ENCODE data around the gene CALD1. TPM values are rescaled to one million over a fixed set of nuclear protein-coding genes. Genes with fewer than 3 reads are reported as not detected.

Gene CALD1
- total RNA-seq, 1 experiment from 2014 or later: 182 TPM

DNA sequence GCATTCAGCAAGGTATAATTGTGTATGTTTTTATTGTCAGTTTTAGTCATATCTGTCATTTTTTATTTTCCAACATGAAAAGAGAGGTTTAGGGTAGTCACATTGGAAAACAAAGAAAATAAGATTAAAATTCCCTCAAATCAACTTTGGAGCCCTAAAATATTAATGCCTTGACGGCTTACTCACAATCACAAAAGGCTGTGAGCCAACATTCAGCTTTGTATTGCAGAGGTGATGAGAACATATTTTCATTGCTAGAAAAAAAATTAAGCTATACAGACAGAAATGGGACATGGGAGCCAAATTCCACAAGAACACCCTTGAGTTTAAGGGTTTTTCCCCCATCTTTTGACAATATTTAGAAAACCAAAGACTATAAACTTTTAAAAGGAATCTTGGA, 30.2 kb downstream of the CALD1 start:
- no peak for DNase-seq (ENCODE audit: low read depth, low spot score)
- in situ Hi-C loops (cut with HindIII; ENCODE audit: low pct_unique_long_range_greater_than_20kb, low sequenced_read_pairs): no loop called here

DNA sequence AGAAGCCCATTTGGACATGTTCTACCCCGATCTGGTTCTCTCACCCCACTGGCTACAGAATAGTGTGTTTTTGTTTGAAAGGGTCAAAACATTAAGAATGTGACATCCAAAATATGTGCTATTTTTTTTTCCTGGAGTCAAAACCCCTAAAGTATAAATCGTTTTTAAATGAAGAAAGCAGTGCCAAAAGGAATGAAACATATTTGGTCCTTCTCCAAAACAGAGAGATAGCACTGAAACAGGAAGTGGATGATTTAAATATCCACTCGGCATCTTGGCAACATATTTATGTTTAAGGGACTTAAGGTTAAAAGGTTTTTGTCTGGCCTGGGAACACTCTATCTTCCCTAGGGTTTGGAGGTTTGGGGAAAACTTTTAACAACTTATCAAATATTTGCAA, 32.3 kb downstream of the CALD1 start:
- in situ Hi-C loops (cut with HindIII; ENCODE audit: low pct_unique_long_range_greater_than_20kb, low sequenced_read_pairs): no loop called here
- DNase-seq (ENCODE audit: low read depth, low spot score): no peak

DNA sequence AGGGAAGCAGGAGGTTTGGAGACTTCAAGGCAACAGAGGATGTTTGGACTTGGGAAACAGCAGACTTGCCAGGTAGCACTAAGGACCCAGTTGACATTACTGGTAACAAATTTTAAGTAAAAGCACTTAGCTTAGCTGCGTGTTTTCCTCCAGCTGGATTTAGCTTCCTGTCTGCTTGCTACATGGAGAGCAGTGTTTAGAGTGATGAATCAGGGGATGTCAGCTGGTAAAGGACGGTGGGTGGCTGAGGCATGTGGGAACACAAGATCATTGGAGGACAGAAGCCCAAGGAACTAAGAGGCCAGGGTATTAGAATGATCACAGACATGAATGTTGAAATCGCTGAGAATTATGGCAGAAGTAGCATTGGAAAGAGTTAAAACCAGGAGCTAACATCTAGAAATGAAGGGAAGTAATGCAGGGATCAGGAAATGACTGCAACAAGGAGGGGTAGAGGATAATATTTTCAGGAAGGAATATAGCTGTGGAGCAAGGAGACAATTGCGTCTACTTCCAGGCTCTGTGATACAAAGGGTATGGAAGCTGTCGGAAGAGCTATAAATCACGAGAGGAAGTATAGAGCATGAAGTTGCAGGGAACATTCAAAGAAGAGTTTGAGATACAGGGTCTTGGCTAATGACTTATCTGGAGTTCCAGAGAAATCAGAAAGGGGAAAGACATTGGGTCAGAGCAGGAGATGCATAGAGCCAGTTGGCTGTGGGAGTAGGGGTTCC, 34.4 kb downstream of the CALD1 start:
- no peak for DNase-seq (ENCODE audit: low read depth, low spot score)
- in situ Hi-C loops (cut with HindIII; ENCODE audit: low pct_unique_long_range_greater_than_20kb, low sequenced_read_pairs): no loop called here

DNA sequence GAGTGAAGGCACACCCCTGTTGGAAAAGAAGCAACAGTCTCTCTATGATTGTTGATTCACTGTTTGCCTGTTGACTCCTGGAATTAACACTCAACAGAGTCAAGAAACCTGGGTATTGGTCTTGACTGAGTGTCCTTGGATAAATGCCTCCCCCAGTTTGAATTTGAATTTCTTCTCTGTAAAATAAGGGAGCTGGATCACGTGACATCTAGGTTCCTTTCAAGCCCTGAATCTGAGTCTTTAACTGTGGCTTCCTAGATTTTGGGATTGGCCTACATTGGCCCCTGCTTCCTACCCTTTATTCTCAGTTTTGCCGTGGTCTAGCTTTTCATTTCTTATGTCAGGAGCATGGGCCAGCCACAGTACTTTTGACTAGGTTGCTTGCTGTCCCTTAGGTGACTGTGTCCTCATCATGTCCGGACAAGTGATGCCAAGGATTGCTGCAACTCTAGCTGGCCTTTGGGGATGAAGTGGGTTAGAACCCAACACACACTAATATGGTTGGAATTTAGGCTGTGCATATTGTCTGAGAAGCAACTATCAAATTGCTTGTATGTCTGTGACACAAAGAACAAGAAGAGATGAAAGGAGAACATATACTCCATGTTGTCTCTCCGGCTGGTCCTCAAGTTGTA, 35.4 kb downstream of the CALD1 start:
- in situ Hi-C loops (cut with HindIII; ENCODE audit: low pct_unique_long_range_greater_than_20kb, low sequenced_read_pairs): no loop called here

DNA sequence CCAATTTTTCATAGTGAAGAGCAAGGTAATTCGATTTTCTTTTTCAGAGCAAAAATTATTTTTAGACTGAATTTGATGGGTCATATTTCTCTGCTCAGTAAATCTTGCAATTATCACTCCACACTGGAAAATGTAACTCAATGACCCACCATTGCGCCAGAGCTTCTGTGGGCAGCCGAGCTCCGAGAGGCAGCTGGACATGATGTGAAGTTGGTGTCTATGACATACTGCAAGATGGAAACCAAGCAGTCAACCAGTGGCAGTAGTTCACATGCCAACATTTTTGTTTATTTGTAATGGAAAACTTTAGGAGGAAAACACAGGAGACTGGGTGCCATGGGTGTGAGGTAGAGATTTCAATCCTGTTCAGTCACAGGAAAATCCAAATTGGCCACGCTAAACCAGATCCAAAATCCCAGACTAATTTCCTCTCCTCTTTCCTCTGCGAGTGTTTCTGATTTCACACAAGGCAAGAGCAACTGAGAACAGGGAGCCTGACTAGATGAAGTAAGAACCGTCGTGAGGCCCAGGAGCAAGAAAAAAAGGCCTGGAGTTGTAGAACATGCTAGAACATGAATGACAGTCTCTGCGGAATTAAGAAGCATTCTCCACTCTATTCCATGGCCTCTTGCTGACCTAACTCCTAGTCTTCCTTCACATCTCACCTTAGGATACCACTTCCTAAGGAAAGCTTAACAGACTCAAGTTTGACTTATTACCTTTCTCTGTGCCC, 39.3 kb downstream of the CALD1 start:
- in situ Hi-C loops (cut with HindIII; ENCODE audit: low pct_unique_long_range_greater_than_20kb, low sequenced_read_pairs): no loop called here

More for the DNA sequence above, 35.4 kb downstream of the CALD1 start:
- no peak for DNase-seq (ENCODE audit: low read depth, low spot score)

DNA sequence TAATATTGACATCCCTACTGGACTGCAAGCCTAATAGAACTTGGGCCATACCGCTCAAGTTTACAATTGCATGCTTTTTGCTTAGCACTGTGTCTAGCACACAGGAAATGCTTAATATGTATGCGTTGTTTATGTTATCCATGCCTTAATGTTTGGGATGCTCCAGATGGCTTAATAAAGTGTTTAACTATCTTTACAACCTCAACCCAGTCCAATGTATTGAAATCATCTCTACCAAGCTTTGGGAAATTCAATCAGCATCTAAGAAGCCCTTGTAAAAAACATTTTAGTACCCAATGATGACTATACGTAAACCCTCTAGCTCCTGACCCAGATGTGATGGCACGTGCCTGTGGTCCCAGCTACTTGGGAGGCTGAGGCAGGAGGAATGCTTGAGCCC, 40.0 kb downstream of the CALD1 start:
- in situ Hi-C loops (cut with HindIII; ENCODE audit: low pct_unique_long_range_greater_than_20kb, low sequenced_read_pairs): no loop called here

More for the DNA sequence above, 39.3 kb downstream of the CALD1 start:
- DNase-seq (ENCODE audit: low read depth, low spot score): no peak

DNA sequence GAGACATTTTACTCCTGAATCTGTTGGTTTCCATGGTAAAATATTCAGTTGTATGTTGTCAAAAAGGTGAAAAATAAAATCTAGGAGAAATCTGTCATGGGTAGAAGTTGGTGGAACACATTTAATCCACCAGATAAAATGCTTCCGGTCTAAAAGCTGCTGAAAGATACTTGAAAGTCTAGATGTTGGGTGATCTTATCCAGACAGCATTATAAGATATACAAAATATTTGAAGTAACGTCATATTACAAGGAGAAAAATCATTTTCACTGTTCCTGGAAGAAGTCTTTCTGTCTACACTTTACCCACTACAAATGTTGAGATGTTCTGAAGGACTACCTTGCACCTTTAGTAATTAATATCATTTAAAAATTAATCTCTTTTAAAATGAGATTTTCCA, 40.9 kb downstream of the CALD1 start:
- DNase-seq (ENCODE audit: low read depth, low spot score): no peak
- in situ Hi-C loops (cut with HindIII; ENCODE audit: low pct_unique_long_range_greater_than_20kb, low sequenced_read_pairs): no loop called here

More for the DNA sequence above, 40.0 kb downstream of the CALD1 start:
- DNase-seq (ENCODE audit: low read depth, low spot score): no peak

DNA sequence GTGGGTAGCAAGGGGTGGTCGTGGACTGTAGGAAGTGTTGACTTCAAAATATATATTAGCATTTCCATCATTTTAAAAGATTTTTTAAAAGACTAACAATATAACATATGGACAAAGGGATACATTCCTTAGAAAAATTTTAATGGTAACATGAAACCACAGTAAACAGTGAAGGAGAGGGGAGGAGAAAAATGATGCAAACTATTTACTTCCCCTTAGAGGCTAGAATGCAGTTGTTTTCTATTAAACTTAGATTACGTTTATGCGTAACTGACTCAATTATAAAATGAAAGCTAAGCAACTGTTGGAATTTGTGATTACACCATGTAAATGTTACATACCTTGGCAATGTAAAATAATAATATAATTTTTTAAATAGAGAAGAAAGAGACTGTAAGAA, 41.3 kb downstream of the CALD1 start:
- in situ Hi-C loops (cut with HindIII; ENCODE audit: low pct_unique_long_range_greater_than_20kb, low sequenced_read_pairs): no loop called here
- DNase-seq (ENCODE audit: low read depth, low spot score): no peak

DNA sequence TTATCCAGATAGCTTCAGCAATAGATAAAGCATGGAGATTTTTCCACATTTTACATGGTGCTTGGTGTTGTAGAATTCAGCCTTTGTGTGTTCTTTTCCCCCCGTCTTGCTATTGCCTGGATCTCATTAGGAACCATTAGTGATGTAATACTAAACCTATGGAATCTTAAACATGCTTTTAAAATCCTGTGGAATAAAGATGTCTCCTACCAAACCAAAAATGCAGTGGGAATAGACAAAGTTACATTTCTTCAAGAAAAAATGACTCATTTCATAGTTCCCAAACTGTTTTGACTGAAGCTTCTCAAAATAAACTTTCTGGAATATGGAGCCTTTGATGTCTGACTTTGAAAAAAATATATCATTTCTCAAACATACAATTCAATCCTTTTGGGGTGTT, 44.0 kb downstream of the CALD1 start:
- no peak for DNase-seq (ENCODE audit: low read depth, low spot score)
- in situ Hi-C loops (cut with HindIII; ENCODE audit: low pct_unique_long_range_greater_than_20kb, low sequenced_read_pairs): no loop called here

DNA sequence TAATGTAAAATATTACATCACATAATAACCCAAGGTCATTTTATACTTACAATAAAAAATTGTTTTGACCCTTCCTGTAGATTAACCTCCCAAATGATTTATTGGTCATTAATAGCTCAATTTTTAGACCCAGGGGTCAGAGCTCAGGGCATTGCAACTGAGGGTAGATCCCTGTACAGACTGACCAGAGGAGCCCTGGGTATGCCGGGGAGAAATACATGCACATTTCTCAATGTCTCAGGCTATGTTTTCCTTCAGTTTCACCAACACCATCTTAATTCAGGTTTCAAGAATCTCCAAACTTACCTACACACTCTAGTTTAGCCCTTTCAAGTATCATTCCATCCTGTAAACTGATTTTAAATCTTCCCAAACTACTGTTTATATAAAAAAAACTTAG, 46.2 kb downstream of the CALD1 start:
- in situ Hi-C loops (cut with HindIII; ENCODE audit: low pct_unique_long_range_greater_than_20kb, low sequenced_read_pairs): no loop called here
- no peak for DNase-seq (ENCODE audit: low read depth, low spot score)

DNA sequence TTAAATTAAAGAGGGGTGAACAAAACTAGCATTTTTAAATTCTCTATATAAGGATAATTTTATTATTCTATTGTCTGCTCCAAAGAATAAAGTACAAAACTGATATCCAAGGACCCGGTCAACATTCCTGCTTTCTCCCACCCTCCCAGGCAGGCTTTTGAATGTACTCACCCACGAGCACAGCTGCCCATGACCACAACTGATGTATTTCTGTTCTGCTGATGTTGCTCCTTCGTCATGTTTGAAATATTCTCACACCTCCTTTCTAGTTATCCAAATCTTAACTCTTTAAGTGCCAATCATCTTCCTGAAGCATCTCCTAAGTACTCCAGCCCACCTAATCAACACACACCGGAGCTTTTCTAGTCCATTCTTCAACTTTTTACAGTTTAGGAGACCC, 46.7 kb downstream of the CALD1 start:
- peak; percentile 26 for DNase-seq (ENCODE audit: low read depth, low spot score)
- in situ Hi-C loops (cut with HindIII; ENCODE audit: low pct_unique_long_range_greater_than_20kb, low sequenced_read_pairs): no loop called here

DNA sequence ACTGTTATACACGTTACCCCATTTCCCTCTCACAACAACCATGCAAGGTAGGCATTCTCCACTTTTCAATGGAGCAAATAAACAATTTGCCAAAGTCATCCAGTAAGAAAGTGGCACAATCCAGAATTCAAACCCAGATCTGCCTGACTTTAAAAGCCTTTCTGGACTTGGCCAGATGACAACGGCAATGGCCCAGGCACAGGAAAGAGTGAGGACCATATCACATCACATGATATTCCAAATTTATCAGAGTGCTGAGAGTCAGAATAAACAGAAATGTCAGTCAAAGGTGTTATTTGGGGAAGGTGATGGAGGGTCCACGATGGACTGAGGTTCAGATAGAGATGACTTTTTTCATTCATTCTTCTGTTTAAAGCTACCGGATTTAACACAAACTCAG, 48.0 kb downstream of the CALD1 start:
- DNase-seq (ENCODE audit: low read depth, low spot score): no peak

DNA sequence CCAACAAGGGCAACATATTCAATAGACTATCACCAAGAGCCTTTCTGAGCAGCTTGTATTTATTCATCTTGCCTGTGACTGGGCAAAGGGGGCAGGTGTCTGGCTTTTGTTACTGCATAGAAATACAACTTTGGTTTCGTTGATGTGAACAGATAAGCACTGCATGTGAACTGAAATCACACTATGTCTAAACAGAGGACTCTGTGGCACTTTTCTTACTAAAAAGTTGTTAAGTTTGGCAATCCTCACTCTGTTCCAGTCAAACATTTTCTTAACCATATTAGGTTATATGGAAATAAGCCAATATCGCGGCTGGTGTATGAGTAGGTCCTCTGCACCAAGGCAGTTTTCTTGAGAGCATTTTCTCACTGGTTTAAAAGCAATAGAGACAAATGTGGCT, 48.5 kb downstream of the CALD1 start:
- in situ Hi-C loops (cut with HindIII; ENCODE audit: low pct_unique_long_range_greater_than_20kb, low sequenced_read_pairs): no loop called here
- DNase-seq (ENCODE audit: low read depth, low spot score): no peak

More for the DNA sequence above, 48.0 kb downstream of the CALD1 start:
- in situ Hi-C loops (cut with HindIII; ENCODE audit: low pct_unique_long_range_greater_than_20kb, low sequenced_read_pairs): no loop called here

DNA sequence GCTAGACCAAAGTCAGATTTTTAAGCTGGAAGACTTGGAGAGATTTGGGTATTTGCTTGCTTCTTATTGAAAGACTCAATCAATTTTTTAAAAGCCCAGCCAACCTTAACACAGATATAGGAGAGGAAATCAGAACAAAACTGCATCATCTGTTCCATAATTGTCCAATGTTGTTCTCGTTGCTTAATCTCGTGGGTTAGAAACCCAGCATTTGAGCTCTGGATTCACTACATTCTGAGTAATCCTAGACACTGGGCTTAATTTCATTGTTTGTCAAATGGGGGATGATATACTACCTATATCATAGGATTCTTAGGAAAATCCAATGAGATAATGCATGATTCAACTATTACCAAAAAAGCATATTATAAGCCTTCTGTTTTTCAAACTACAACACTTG, 48.9 kb downstream of the CALD1 start:
- in situ Hi-C loops (cut with HindIII; ENCODE audit: low pct_unique_long_range_greater_than_20kb, low sequenced_read_pairs): no loop called here
- no peak for DNase-seq (ENCODE audit: low read depth, low spot score)

DNA sequence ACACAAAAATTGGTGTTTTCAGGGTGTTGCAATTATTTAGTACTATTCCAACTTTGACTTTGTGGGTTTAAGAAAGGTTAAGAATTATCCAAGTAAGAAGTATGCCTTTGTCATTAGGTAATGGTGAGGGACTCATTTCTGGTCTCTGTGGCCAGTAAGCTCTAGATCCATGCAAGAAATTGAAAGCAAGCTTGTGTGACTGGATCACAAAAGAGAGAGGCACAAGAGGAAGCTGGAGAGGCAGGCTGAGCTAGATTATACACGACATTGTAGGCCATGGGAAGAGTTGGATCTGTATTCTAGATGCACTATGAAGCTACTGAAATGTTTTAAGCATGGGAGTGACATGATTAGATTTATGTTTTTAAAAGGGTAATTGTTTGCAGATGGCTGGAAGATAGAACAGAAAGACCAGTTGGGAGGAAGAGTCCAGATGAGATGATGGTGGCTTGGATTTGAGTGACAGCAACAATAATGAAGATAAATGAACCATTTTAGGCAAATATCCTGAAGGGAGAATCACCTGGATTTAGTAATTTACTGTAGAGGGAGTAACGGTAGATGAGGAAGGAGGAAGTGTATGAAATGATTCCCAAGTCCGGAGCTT, 50.0 kb downstream of the CALD1 start:
- in situ Hi-C loops (cut with HindIII; ENCODE audit: low pct_unique_long_range_greater_than_20kb, low sequenced_read_pairs): no loop called here
- no peak for DNase-seq (ENCODE audit: low read depth, low spot score)

DNA sequence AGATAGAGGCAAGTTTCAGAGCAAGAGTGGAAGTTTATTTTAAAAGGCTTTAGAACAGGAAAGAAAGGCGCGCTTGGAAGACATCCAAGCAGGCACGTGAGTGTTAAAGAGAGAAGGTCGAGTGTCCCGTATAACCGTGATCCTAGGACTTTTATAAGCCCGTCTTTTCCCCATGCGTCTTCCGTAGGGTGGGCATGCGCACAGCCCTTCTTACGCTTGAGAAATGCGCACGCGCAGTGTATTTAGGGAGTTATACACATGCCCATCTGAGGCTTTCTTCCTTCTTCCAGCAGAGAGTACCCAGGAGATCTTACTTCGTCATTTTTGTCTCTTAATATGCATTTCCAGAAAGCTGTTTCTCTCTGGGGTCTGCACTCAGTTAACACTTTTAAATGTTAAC, 52.4 kb downstream of the CALD1 start:
- peak; percentile 94 for DNase-seq (ENCODE audit: low read depth, low spot score)
- in situ Hi-C loops (cut with HindIII; ENCODE audit: low pct_unique_long_range_greater_than_20kb, low sequenced_read_pairs): no loop called here

DNA sequence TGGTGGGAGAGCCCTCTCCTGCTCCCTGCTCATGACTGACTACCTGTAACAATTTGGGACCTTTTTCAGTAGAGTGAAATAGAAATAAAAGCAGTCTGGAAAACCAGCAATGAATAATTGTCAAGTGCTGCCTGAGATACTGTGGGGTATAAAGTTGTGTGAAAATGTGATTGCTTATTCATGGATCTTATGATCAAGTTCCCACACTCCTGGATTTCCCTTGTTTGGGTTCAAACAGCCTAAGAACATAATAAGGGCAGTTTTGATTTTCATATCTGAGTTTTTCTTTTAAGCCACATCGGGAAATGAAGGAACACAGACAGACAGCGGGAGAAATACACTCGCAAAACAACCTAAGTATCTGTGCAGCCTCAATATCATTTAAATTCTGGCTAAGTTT, 52.9 kb downstream of the CALD1 start:
- peak; percentile 17 for DNase-seq (ENCODE audit: low read depth, low spot score)
- in situ Hi-C loops (cut with HindIII; ENCODE audit: low pct_unique_long_range_greater_than_20kb, low sequenced_read_pairs): no loop called here

DNA sequence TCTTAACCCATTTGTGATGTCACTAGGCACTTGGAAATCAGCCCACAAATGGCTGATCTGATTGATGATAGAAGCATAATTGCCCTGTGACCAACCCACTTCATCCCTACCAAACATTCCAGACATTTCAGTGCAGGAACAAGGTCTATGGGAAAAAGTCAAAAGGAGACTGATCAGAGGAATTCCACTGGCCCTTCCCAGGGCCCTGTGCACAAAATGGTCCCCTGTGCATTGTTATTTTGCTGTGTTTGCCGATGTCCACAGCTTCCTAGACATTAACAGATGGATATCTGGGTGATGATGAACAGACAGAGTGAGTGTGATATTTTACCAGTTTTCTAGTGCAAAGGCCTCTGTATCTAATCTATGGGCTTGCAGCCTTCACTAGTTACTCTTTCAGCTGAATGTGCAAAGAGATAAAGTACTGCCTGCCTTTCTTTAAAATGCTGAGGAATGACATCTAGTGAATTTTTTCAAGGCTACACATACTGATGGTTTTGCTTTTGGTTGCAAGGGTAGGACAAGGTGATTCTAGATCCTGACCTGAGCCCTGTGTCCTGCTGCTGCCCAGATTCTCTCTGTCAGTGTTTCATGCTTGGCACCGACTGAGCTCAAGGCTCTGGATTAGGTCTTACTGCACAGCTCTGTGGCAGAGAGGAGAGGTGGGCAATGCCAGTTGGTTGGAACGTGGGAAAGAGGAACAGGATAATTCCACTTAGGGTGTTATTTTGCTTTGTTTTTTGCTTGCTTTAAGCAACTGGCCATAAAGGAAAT, 55.4 kb downstream of the CALD1 start:
- in situ Hi-C loops (cut with HindIII; ENCODE audit: low pct_unique_long_range_greater_than_20kb, low sequenced_read_pairs): no loop called here
- DNase-seq (ENCODE audit: low read depth, low spot score): no peak
